Uterus (tissue), 4 donors: ENCODE data around the gene AAK1. TPM values are rescaled to one million over a fixed set of nuclear protein-coding genes. Genes with fewer than 3 reads are reported as not detected.

ENCODE experiments used
- DNase-seq, 2 donors: peaks; one replicate each; pipeline ENCODE4 v3.0.0-alpha.2; 2019 to 2020
- H3K27ac ChIP-seq, 2 donors: fragments of 200-600 bp; sonication (generic); 1 replicate in 1 of 2; 2 replicates in 1 of 2; pipeline ENCODE4 v1.5.1; 2016 to 2018
- H3K27me3 ChIP-seq, 2 donors: fragments of 200-600 bp; sonication (generic); one replicate each; pipeline ENCODE4 v1.5.1; 2018 to 2019; ENCODE audit warnings: control low read depth in 1 of 2
- H3K36me3 ChIP-seq, 2 donors: fragments of 200-600 bp; sonication (generic); one replicate each; pipeline ENCODE4 v1.5.1; 2019; ENCODE audit warnings: control low read depth in 1 of 2
- H3K4me1 ChIP-seq, 2 donors: fragments of 200-600 bp; sonication (generic); one replicate each; pipeline ENCODE4 v1.5.1; 2018 to 2019; ENCODE audit warnings: control low read depth in 1 of 2
- H3K4me3 ChIP-seq, 2 donors: fragments of 200-600 bp; sonication (generic); 1 replicate in 1 of 2; 2 replicates in 1 of 2; pipeline ENCODE4 v1.5.1; 2018 to 2019; ENCODE audit warnings: mild to moderate bottlenecking in 1 of 2
- H3K9me3 ChIP-seq, 2 donors: fragments of 200-600 bp; sonication (generic); one replicate each; pipeline ENCODE4 v1.5.1; 2019; ENCODE audit warnings: control low read depth in 1 of 2
- POLR2A ChIP-seq, 2 donors: fragments of 450-650 bp; IDR thresholded peaks; one replicate each; pipeline ENCODE4 v1.6.1; 2016; ENCODE audit warnings: antibody characterized with exemption in 2 of 2, mild to moderate bottlenecking in 1 of 2, moderate library complexity in 1 of 2
- intact Hi-C: fragments of 100-400 bp; cut with DNase I; formaldehyde crosslinking; loops from one replicate; pipeline ENCODE4 v1.15.1; 2023; ENCODE audit warnings: low total_unique reads
- total RNA-seq, 4 donors: library from RNA; depleted of rRNA in 3 of 4; stranded (reverse); fragments of >200 nt in 3 of 4; gene quantifications; one replicate each; pipeline versions ENCODE4 v1.1.0 to v1.2.4, GENCODE V29; 2014 to 2023
- TF ChIP-seq, protein P1 (sequence below), 4 experiments: fragments of 200-600 bp in 2 of 4; fragments of 450-650 bp in 2 of 4; sonication (generic) in 2 of 4; IDR thresholded peaks; one replicate each; pipeline ENCODE4 v1.5.1; 2016 to 2019; ENCODE audit warnings: antibody characterized with exemption in 4 of 4, mild to moderate bottlenecking in 2 of 4, moderate library complexity in 1 of 4
- donor health status: DM: yes; HTN: yes; CAD: no.

AAK1 gene
- total RNA-seq, 4 donors from 2014 or later: 13.1 to 66.3 (median 32.5) TPM

- Histone ChIP-seq H3K36me3 (no peaks in the 10 kb centered on the region), H3K27me3 (no peaks in the 10 kb centered on the region), H3K9me3 (no peaks in the 10 kb centered on the region), H3K4me3 (no peak overlapping the region), H3K27ac (no peak overlapping the region), H3K4me1 (no peaks in the 10 kb centered on the region)
- intact Hi-C loops: no loop called here
- TF ChIP-seq, protein P1, sequence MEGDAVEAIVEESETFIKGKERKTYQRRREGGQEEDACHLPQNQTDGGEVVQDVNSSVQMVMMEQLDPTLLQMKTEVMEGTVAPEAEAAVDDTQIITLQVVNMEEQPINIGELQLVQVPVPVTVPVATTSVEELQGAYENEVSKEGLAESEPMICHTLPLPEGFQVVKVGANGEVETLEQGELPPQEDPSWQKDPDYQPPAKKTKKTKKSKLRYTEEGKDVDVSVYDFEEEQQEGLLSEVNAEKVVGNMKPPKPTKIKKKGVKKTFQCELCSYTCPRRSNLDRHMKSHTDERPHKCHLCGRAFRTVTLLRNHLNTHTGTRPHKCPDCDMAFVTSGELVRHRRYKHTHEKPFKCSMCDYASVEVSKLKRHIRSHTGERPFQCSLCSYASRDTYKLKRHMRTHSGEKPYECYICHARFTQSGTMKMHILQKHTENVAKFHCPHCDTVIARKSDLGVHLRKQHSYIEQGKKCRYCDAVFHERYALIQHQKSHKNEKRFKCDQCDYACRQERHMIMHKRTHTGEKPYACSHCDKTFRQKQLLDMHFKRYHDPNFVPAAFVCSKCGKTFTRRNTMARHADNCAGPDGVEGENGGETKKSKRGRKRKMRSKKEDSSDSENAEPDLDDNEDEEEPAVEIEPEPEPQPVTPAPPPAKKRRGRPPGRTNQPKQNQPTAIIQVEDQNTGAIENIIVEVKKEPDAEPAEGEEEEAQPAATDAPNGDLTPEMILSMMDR (IDR thresholded peaks at IDR 0.05): no peak
- TF ChIP-seq POLR2A (IDR thresholded peaks at IDR 0.05): no peak
- no peak for DNase-seq
These were observed 121.8 kb downstream of the AAK1 start for GRCh38 chr2:69521747-69522146.

DNA sequence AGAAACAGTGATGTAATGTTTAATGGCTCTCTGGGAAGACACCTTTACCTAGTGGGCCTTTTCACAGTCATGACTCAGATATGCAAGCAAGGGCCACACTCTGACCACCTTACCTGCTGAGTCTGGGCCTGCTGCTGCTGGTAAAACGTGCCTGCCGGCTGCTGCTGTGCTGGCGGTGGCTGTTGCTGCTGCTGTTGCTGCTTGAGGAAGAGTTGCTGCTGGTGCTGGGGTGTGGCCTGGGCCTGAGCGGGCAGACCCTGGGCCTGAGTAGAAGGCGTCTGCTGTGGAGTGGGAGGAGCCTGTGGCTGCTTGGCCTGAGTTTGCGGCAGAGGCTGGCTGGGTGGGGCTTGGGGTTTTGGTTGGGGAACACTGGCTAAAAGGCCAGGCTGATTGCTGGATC is 124.7 kb downstream of the AAK1 start:
- no peak for DNase-seq
- Histone ChIP-seq H3K36me3 (no peaks in the 10 kb centered on the region), H3K4me3 (no peak overlapping the region), H3K27me3 (no peaks in the 10 kb centered on the region), H3K9me3 (no peaks in the 10 kb centered on the region), H3K4me1 (no peaks in the 10 kb centered on the region), H3K27ac (no peak overlapping the region)
- intact Hi-C loops: no loop called here
- TF ChIP-seq POLR2A (IDR thresholded peaks at IDR 0.05): no peak
- TF ChIP-seq, protein P1 (IDR thresholded peaks at IDR 0.05): no peak

- TF ChIP-seq POLR2A (IDR thresholded peaks at IDR 0.05): no peak
- TF ChIP-seq, protein P1 (IDR thresholded peaks at IDR 0.05): no peak
- Histone ChIP-seq H3K27me3 (no peaks in the 10 kb centered on the region), H3K4me3 (no peak overlapping the region), H3K27ac (peak overlapping the region in 1 of 2 donors; percentile 45), H3K9me3 (no peaks in the 10 kb centered on the region), H3K4me1 (no peaks in the 10 kb centered on the region), H3K36me3 (no peaks in the 10 kb centered on the region)
- no peak for DNase-seq
- intact Hi-C loops: no loop called here
These were observed 126.1 kb downstream of the AAK1 start for GRCh38 chr2:69517410-69517809.

DNA sequence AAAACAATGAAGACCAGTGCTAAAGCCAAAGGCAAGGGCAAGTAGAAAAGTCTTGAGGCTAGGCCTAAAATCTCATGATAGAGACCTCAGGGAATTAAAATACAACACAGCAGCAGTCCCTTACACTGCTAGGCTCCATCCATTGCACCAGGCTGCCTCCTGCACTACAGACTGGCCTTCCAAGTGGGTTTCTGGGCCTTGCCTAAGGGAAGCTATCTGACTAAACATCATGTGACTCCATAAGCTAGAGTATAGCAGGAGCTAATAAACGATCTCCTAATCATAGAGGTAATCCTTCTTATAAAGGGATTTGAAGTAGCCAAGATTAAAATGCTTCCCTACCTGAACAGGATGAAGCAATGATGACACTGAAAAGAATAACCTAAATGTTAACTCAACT is 128.7 kb downstream of the AAK1 start:
- intact Hi-C loops: no loop called here
- no peak for TF ChIP-seq POLR2A (IDR thresholded peaks at IDR 0.05)
- TF ChIP-seq, protein P1 (IDR thresholded peaks at IDR 0.05): no peak
- H3K4me3 ChIP-seq: no peak overlapping the region
- no peaks in the 10 kb centered on the region for H3K9me3 ChIP-seq
- H3K27ac ChIP-seq: no peak overlapping the region
- H3K27me3 ChIP-seq: no peaks in the 10 kb centered on the region
- H3K36me3 ChIP-seq: no peaks in the 10 kb centered on the region
- no peaks in the 10 kb centered on the region for H3K4me1 ChIP-seq
- DNase-seq: no peak

GRCh38 chr2:69514406-69514805 is 129.1 kb downstream of the AAK1 start:
- no peaks in the 10 kb centered on the region for H3K36me3 ChIP-seq
- H3K27ac ChIP-seq: no peak overlapping the region
- intact Hi-C loops: no loop called here
- TF ChIP-seq, protein P1 (IDR thresholded peaks at IDR 0.05): no peak
- TF ChIP-seq POLR2A (IDR thresholded peaks at IDR 0.05): no peak
- no peak overlapping the region for H3K4me3 ChIP-seq
- H3K27me3 ChIP-seq: no peaks in the 10 kb centered on the region
- H3K9me3 ChIP-seq: no peaks in the 10 kb centered on the region
- H3K4me1 ChIP-seq: no peaks in the 10 kb centered on the region
- DNase-seq: no peak
